T47D (cell line): ENCODE data around the gene NTM.

Experiments used
- DNase-seq, 2 experiments: peaks; one replicate each; pipeline versions ENCODE4 v3.0.0 to v3.0.0-alpha.2; 2011 to 2012; ENCODE audit warnings: low read depth in 1 of 2, low spot score in 1 of 2
- JUND ChIP-seq: IDR thresholded peaks from 2 replicates; pipeline ENCODE4 v1.6.1; 2012; ENCODE audit warnings: low read depth
- in situ Hi-C: cut with HindIII; loops from 2 replicates; pipeline ENCODE4 v1.10.0; 2016; ENCODE audit warnings: low sequenced_read_pairs, low pct_unique_long_range_greater_than_20kb

The NTM gene

GRCh38 chr11:132220474-132220873, 850.1 kb downstream of the NTM start:
- DNase-seq, result no peak
- in situ Hi-C loops, result no loop called here
- TF ChIP-seq JUND, result no peak

GRCh38 chr11:132222345-132222744, 851.9 kb downstream of the NTM start:
- no peak for TF ChIP-seq JUND
- in situ Hi-C loops, result no loop called here
- no peak for DNase-seq

GRCh38 chr11:132226522-132226921, 856.1 kb downstream of the NTM start:
- TF ChIP-seq JUND, result no peak
- DNase-seq, result no peak
- in situ Hi-C loops, result no loop called here

GRCh38 chr11:132228746-132229325, 858.4 kb downstream of the NTM start:
- no peak for DNase-seq
- no peak for TF ChIP-seq JUND
- in situ Hi-C loops, result no loop called here

GRCh38 chr11:132231656-132232347, 861.4 kb downstream of the NTM start:
- no peak for DNase-seq
- in situ Hi-C loops, result no loop called here
- TF ChIP-seq JUND, result no peak

- DNase-seq, result no peak
- in situ Hi-C loops, result no loop called here
- TF ChIP-seq JUND, result no peak
Observed at GRCh38 chr11:132234878-132235277, 864.5 kb downstream of the NTM start.

- in situ Hi-C loops, result no loop called here
- no peak for DNase-seq
- TF ChIP-seq JUND, result no peak
Observed at GRCh38 chr11:132237781-132238180, 867.4 kb downstream of the NTM start.

GRCh38 chr11:132238331-132238866, 868.0 kb downstream of the NTM start:
- in situ Hi-C loops, result no loop called here
- no peak for DNase-seq
- TF ChIP-seq JUND, result no peak

GRCh38 chr11:132240374-132240773, 870.0 kb downstream of the NTM start:
- in situ Hi-C loops, result no loop called here
- TF ChIP-seq JUND, result no peak
- no peak for DNase-seq

- no peak for TF ChIP-seq JUND
- in situ Hi-C loops, result no loop called here
- no peak for DNase-seq
Observed at GRCh38 chr11:132242632-132243031, 872.2 kb downstream of the NTM start.

- TF ChIP-seq JUND, result no peak
- in situ Hi-C loops, result no loop called here
- no peak for DNase-seq
Observed at GRCh38 chr11:132244846-132245245, 874.4 kb downstream of the NTM start.

GRCh38 chr11:132245403-132246385, 875.3 kb downstream of the NTM start:
- in situ Hi-C loops, result no loop called here
- no peak for TF ChIP-seq JUND
- DNase-seq, result no peak
